ENCODE data around the gene ATP1B2.

Gene ATP1B2

GRCh38 chr17:7634384-7634783, 16.3 kb upstream of the ATP1B2 start:
- DNase-seq (ENCODE audit: low spot score): peak; percentile 49

DNA sequence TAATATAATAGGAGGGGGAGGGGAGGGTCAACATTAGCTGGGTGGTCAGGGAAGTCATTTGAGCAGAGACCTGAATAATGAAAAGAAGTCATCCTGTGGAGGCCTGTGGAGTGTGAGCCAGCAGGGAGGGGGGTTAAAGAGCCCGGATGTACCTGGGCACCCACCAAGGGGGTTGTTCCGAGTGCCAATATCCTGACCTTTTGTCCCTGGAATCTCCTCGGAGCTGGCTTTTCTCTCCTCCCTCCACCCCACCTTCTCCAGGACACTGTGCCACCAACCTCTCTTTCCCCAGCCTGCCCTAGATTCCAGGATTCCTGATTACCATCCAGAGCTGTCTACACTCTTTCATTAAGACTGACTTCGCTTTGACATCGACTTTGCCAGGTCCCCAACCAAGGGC, 14.6 kb upstream of the ATP1B2 start:
- no peak for DNase-seq (ENCODE audit: low spot score)

GRCh38 chr17:7640783-7641182, 9.9 kb upstream of the ATP1B2 start:
- DNase-seq (ENCODE audit: low spot score): no peak

DNA sequence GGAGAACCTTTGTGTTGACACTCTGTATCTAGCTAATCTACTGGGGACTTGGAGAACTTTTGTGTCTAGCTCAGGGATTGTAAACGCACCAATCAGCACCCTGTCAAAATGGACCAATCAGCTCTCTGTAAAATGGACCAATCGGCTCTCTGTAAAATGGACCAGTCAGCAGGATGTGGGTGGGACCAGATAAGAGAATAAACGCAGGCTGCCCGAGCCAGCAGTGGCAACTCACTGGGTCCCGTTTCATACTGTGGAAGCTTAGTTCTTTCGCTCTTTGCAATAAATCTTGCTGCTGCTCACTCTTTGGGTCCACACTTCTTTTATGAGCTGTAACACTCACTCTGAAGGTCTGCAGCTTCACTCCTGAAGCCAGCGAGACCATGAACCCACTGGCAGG, 9.1 kb upstream of the ATP1B2 start:
- peak; percentile 28 for DNase-seq (ENCODE audit: low spot score)

DNA sequence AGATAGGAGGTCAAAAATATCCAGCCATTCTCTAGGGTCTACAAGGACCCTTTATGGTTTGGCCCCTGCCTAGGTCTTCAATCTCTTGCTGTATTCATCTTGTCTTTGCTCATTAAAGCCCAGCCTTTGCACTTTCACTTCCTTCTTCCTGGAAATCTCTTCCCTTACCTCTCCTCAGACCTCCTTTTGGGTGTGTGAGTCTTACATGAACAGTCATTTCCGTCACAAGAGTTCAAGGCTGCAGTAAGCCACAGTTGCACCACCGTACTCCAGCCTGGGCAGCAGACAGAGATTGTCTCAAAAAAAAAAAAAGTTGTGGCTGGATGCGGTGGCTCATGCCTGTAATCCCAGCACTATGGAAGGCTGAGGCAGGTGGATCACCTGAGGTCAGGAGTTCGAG, 6.0 kb upstream of the ATP1B2 start:
- DNase-seq (ENCODE audit: low spot score): no peak

DNA sequence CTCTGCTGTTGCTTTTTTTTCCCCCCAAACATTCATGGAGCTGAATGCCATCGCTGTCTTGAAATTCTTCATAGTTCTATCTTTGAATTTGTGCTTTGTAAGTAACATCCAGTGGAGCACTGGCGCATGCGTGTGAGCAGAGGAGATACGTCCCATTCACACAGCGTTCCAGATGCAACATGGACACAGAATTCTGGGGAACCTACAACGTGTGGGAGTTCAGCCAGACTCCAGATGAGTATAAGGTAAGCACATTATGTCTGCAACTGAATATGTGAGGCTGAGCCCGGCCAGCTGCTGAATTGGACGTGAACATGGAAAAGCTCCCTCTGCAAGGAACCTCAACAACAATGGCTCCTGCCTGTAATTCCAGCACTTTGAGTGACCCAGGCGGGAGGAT, 4.3 kb upstream of the ATP1B2 start:
- no peak for DNase-seq (ENCODE audit: low spot score)

GRCh38 chr17:7647018-7647417, 3.7 kb upstream of the ATP1B2 start:
- peak; percentile 36 for DNase-seq (ENCODE audit: low spot score)

GRCh38 chr17:7651097-7651664, 455 bp downstream of the ATP1B2 start:
- DNase-seq (ENCODE audit: low spot score): peak; percentile 20

- no peak for DNase-seq (ENCODE audit: low spot score)
These were observed 1.1 kb downstream of the ATP1B2 start for GRCh38 chr17:7651665-7652387.

DNA sequence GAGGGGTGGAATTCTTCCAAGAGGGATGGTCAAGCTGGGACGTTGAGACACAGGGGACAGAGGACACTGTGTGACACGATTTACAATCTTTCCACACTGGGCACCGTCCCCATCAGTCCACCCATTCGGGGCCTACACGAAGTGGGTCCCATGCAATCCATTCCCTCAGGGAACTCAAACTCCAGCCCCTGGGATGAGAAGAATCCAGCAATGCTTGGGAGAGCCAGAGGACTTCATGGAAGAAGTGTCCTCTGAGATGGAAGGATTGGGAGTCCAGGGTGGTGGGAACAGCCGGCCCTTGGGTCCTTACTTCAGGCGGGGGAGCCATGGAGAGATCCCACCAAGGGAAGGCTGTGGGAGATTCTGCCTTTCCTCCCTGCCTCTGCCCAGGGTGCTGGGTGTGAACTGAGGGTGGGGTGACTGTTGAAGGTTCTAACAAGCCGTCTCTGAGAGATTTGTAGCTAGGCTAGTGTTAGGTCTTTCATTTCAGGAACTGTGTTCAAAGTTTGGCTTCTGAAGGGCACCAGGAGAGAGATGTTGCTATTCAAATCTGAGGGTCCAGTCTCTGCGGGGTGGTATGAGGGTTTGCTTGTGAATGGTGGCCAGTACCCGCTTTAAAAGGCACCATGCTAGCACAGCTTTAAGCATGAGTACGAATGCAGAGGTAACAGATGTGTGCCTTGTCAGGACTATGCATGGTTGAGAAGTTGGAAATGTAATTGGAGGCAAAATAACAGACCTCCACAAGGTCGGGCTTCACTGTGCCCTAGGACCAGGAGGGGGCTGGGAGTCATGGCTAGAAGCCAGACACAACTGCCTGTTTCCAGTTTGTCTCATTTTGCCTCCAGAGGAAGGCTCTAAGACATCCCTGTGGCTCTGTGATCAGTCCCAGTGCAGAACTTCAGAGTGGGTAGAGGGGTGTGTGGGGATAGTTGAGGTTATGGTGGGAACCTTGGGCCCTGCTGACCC, 1.9 kb downstream of the ATP1B2 start:
- peak; percentile 45 for DNase-seq (ENCODE audit: low spot score)

GRCh38 chr17:7654832-7655540, 4.3 kb downstream of the ATP1B2 start:
- DNase-seq (ENCODE audit: low spot score): no peak

- DNase-seq (ENCODE audit: low spot score): no peak
These were observed 4.8 kb downstream of the ATP1B2 start for GRCh38 chr17:7655541-7655840.

DNA sequence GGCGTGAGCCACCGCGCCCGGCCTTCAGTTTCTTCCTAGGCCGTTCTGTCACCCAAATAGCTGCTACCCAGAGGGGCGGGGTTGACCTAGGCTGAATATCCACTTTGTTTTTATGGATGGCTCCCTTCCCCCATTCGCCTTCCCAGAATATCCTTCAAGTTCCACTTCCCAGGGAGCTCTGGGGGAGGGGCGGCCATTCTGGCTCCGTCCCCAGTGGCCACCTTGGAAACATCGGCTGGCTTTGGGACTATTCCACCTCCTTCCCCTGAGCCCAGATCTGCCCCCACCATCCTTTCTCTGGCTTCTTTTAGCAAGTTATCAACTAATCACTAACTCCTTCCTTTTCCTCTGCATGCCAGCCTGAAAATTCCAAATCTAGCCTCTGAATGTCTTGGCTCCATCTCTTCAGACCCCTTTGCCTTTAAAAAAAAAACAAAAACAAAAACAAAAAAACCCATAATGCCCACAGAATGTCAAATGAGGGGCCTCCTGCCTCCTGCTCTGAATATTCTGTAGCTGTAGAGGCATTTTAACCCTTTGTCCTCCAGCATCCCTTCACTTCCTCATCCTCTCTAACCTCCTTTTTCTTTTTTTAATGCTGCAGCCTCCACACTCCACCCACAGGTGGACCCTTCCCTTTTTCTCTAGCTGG, 6.4 kb downstream of the ATP1B2 start:
- no peak for DNase-seq (ENCODE audit: low spot score)

- DNase-seq (ENCODE audit: low spot score): no peak
These were observed 17.1 kb downstream of the ATP1B2 start for GRCh38 chr17:7667656-7668406.

DNA sequence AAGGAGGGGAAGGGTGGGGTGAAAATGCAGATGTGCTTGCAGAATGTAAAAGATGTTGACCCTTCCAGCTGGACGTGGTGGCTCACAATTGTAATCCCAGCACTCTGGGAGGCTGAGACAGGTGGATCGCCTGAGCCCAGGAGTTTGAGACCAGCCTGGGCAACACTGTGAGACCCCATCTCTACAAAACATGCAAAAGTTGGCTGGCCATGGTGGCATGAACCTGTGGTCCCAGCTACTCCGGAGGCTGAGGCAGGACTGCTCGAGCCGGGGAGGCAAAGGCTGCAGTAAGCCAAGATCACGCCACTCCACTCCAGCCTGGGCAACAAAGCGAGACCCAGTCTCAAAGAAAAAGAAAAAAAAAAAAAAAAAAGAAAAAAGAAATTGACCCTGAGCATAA, 17.8 kb downstream of the ATP1B2 start:
- no peak for DNase-seq (ENCODE audit: low spot score)

- DNase-seq (ENCODE audit: low spot score): peak; percentile 74
These were observed 22.5 kb downstream of the ATP1B2 start for GRCh38 chr17:7673239-7673638.

DNA sequence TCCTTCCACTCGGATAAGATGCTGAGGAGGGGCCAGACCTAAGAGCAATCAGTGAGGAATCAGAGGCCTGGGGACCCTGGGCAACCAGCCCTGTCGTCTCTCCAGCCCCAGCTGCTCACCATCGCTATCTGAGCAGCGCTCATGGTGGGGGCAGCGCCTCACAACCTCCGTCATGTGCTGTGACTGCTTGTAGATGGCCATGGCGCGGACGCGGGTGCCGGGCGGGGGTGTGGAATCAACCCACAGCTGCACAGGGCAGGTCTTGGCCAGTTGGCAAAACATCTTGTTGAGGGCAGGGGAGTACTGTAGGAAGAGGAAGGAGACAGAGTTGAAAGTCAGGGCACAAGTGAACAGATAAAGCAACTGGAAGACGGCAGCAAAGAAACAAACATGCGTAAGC, 24.2 kb downstream of the ATP1B2 start:
- DNase-seq (ENCODE audit: low spot score): no peak

GRCh38 chr17:7676533-7676932, 25.8 kb downstream of the ATP1B2 start:
- no peak for DNase-seq (ENCODE audit: low spot score)

DNA sequence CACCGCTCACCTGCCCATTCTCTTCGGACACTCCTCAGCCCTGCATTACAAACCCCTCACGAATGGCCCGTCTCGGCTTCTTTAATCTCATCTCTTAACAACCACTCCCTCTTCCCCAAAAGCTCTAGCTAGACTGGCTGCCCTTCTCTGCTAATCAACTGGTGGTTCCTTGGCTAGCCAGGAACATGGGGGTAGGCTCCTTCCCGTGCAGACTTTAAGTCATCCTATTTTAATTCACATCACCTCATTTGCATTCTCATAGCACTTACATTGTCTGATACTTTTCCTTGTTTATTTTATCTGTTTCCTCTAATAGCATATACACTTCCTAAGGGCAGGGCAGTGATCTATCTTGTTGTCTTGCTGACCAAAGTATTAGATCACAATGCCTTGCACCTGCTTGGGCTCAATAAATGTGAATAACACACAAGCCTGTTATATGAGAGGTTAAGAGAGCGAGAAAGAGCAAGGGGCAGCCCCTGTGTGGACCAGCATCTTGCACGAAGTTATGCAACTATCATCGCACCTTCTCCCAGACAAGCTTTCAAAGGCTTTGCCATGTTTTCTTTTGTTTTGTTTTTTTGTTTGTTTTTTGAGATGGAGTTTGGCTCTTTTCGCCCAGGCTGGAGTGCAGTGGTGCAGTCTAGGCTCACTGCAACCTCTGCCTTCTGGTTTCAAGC, 26.8 kb downstream of the ATP1B2 start:
- DNase-seq (ENCODE audit: low spot score): no peak

DNA sequence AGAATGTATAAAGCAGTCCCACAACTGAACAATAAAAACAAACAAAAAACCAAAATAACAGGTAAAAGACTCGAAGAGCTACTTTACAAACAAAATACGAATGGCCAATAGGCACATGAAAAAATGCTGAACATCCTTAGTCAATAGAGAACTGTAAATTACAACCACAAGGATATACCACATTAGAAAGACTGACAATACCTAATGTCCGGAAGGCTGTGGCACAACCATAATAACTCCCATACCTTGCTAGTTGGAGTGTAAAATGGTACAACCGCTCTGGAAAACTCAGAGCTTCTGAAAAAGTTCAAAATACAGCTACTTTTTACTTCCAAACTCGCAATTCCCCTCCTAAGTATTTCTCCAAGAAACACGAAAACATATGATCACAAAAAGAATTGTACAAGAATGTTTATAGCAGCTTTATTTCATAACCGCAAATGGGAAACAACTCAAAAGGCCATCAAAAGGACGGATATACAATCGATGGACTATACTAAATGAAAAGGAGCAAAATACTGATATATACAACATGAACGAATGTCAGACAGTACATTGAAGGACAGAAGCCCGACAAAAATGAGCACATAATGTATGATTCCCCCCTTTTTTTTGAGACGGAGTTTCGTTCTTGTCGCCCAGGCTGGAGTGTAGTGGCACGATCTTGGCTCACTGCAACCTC, 34.3 kb downstream of the ATP1B2 start:
- DNase-seq (ENCODE audit: low spot score): peak; percentile 12

All from hematopoietic multipotent progenitor cell treated with erythropoietin and hydrocortisone succinate and interleukin-3 and kit ligand, for 15 days (in vitro differentiated cells).